ENCODE data around the gene ZNF860.

DNA sequence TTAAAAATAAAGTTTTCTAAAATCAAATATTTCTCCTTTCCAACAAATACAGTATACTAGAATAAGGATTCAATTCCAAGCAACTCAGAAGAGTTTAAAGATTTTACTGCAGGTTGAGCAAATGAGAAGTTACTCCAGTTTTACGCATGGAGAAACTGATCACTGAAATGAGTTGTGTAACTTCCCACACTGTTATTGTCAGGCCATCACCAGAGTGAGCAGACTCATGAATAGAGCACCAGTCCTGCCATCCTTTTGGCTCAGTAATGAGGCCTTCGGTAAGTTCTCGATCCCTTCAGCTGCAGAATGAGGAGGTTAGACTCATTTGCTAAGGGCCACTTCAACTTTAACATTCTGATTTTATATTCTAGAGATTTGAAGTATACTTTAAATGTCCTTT, 48.6 kb upstream of the ZNF860 start:
- no peak for TF ChIP-seq POLR2A (IDR thresholded peaks at IDR 0.05)
- TF ChIP-seq, protein P1, sequence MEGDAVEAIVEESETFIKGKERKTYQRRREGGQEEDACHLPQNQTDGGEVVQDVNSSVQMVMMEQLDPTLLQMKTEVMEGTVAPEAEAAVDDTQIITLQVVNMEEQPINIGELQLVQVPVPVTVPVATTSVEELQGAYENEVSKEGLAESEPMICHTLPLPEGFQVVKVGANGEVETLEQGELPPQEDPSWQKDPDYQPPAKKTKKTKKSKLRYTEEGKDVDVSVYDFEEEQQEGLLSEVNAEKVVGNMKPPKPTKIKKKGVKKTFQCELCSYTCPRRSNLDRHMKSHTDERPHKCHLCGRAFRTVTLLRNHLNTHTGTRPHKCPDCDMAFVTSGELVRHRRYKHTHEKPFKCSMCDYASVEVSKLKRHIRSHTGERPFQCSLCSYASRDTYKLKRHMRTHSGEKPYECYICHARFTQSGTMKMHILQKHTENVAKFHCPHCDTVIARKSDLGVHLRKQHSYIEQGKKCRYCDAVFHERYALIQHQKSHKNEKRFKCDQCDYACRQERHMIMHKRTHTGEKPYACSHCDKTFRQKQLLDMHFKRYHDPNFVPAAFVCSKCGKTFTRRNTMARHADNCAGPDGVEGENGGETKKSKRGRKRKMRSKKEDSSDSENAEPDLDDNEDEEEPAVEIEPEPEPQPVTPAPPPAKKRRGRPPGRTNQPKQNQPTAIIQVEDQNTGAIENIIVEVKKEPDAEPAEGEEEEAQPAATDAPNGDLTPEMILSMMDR (IDR thresholded peaks at IDR 0.05), result no peak

Measured in adrenal gland (tissue), 5 donors.